ENCODE data around the gene MED25. TPM values are rescaled to one million over a fixed set of nuclear protein-coding genes. Genes with fewer than 3 reads are reported as not detected.
A peak's percentile ranks its signal among the peaks of the same experiment; 100 is the strongest.

Gene MED25
- total RNA-seq, 1 experiment from 2014 or later, result 99.6 TPM

- H3K36me3 ChIP-seq (ENCODE audit: low read depth), result peaks cover 12% of the 10 kb centered on the region
Observed at GRCh38 chr19:49869484-49870308, 51.6 kb downstream of the MED25 start.

GRCh38 chr19:49870309-49870901 lies 52.3 kb downstream of the MED25 start:
- intact Hi-C loops (cut with micrococcal nuclease; ENCODE audit: unreplicated experiment), result loop anchor here (1.0 kb wide), 1 partner anchor 193 kb away; the partner anchor contains the start of gene PRMT1
- H3K27ac ChIP-seq, result no peak overlapping the region
- peak overlapping the region; percentile 71 for H3K4me2 ChIP-seq
- DNase-seq, result no peak
- TF ChIP-seq CTCF (conservative IDR thresholded peaks at IDR 0.05) (no peak), EZH2 (IDR thresholded peaks at IDR 0.05; ENCODE audit: low read depth) (no peak)
- ChIA-PET POLR2A (ENCODE audit: unreplicated experiment) (interaction anchor here (0.6 to 0.9 kb wide), 2 partner anchors 58 to 280 kb away, joined by 3 to 10 read pairs; no protein-coding TSS in a partner anchor), CTCF (no interaction called here)
- H3K9me2 ChIP-seq (ENCODE audit: insufficient read depth), result no peaks in the 10 kb centered on the region
- peaks cover 42% of the 10 kb centered on the region for H3K79me2 ChIP-seq (ENCODE audit: low read depth)
- no peaks in the 10 kb centered on the region for H3K9me3 ChIP-seq (ENCODE audit: insufficient read depth, low read depth)
- H3F3A ChIP-seq (ENCODE audit: insufficient read depth, low read depth), result peaks cover 58% of the 10 kb centered on the region
- H3K27me3 ChIP-seq (ENCODE audit: insufficient read depth, low read depth), result no peaks in the 10 kb centered on the region
- no peak overlapping the region for H2AFZ ChIP-seq
- peaks cover 32% of the 10 kb centered on the region for H4K20me1 ChIP-seq (ENCODE audit: insufficient read depth)
- H3K4me3 ChIP-seq, result peak overlapping the region; percentile 48; the same call in 1 of the 2 replicates
- BruUV-seq (replicated peaks), result no TSS peak
- peaks cover 38% of the 10 kb centered on the region for H3K4me1 ChIP-seq (replicated peaks; ENCODE audit: insufficient read depth)
- H3K36me3 ChIP-seq (ENCODE audit: low read depth), result 0 out of 2 replicates have a peak, but pooled peaks cover 8% of the 10 kb centered on the region

More at GRCh38 chr19:49869484-49870308, 51.6 kb downstream of the MED25 start:
- Histone ChIP-seq H3K4me2 (peak overlapping the region; percentile 93), H3K9me2 (ENCODE audit: insufficient read depth) (no peaks in the 10 kb centered on the region), H3K4me1 (replicated peaks; ENCODE audit: insufficient read depth) (peaks cover 37% of the 10 kb centered on the region), H3K79me2 (ENCODE audit: low read depth) (peaks cover 42% of the 10 kb centered on the region), H3F3A (ENCODE audit: insufficient read depth, low read depth) (peaks cover 58% of the 10 kb centered on the region), H2AFZ (no peak overlapping the region), H3K9me3 (ENCODE audit: insufficient read depth, low read depth) (no peaks in the 10 kb centered on the region), H3K27me3 (ENCODE audit: insufficient read depth, low read depth) (no peaks in the 10 kb centered on the region), H4K20me1 (ENCODE audit: insufficient read depth) (peaks cover 32% of the 10 kb centered on the region), H3K27ac (no peak overlapping the region), H3K4me3 (peak overlapping the region; percentile 48; the same call in 1 of the 2 replicates)
- no TSS peak for BruUV-seq (replicated peaks)
- POLR2A ChIA-PET (ENCODE audit: unreplicated experiment), result interaction anchor here (0.5 to 1.2 kb wide), 16 partner anchors 19 to 1382 kb away, joined by 3 to 20 read pairs (median 5); partner anchors contain the start of genes ALDH16A1, AP2A1, PTOV1 and RRAS
- intact Hi-C loops (cut with micrococcal nuclease; ENCODE audit: unreplicated experiment), result loop anchor here (1.0 to 5.0 kb wide), 3 partner anchors 8 to 192 kb away; partner anchors contain the start of genes AKT1S1, MED25, PRMT1 and TBC1D17
- peak; percentile 98 to 99 for DNase-seq
- CTCF ChIA-PET, result interaction anchor here (1.0 kb wide), 1 partner anchor 119 kb away, joined by 11 read pairs; no protein-coding TSS in a partner anchor
- TF ChIP-seq EZH2 (IDR thresholded peaks at IDR 0.05; ENCODE audit: low read depth), result no peak
- TF ChIP-seq CTCF (conservative IDR thresholded peaks at IDR 0.05), result no peak

GRCh38 chr19:49871349-49871985 lies 53.4 kb downstream of the MED25 start:
- POLR2A ChIA-PET (ENCODE audit: unreplicated experiment), result no interaction called here
- Histone ChIP-seq H3K4me2 (no peak overlapping the region), H4K20me1 (ENCODE audit: insufficient read depth) (peaks cover 26% of the 10 kb centered on the region), H3K27me3 (ENCODE audit: insufficient read depth, low read depth) (no peaks in the 10 kb centered on the region), H3K79me2 (ENCODE audit: low read depth) (peaks cover 41% of the 10 kb centered on the region), H3K36me3 (ENCODE audit: low read depth) (0 out of 2 replicates have a peak, but pooled peaks cover 8% of the 10 kb centered on the region), H2AFZ (no peak overlapping the region), H3K27ac (no peak overlapping the region), H3K9me3 (ENCODE audit: insufficient read depth, low read depth) (no peaks in the 10 kb centered on the region), H3K4me3 (no peak overlapping the region), H3K4me1 (replicated peaks; ENCODE audit: insufficient read depth) (peaks cover 28% of the 10 kb centered on the region), H3F3A (ENCODE audit: insufficient read depth, low read depth) (peaks cover 48% of the 10 kb centered on the region), H3K9me2 (ENCODE audit: insufficient read depth) (no peaks in the 10 kb centered on the region)
- no TSS peak for BruUV-seq (replicated peaks)
- intact Hi-C loops (cut with micrococcal nuclease; ENCODE audit: unreplicated experiment), result no loop called here
- no peak for DNase-seq
- TF ChIP-seq EZH2 (IDR thresholded peaks at IDR 0.05; ENCODE audit: low read depth) (no peak), CTCF (conservative IDR thresholded peaks at IDR 0.05) (no peak)
- CTCF ChIA-PET, result no interaction called here
